GDM1 (cell line): ENCODE data around the gene SLC25A12.
"Not testable (repeated sequence)": the region's sequence is repeated elsewhere in the genome, so short reads cannot be mapped to it uniquely, and the experiment has no call there.

ENCODE experiments used
- DNase-seq: peaks from one replicate; lab custom pipeline; 2025; lab: John Stamatoyannopoulos, UW

SLC25A12 gene

GRCh38 chr2:171791361-171791760, 102.7 kb downstream of the SLC25A12 start:
- no peak for DNase-seq

GRCh38 chr2:171789956-171790355, 104.1 kb downstream of the SLC25A12 start:
- DNase-seq, result no peak

- DNase-seq, result no peak
These were observed 105.6 kb downstream of the SLC25A12 start for GRCh38 chr2:171788316-171788993.

DNA sequence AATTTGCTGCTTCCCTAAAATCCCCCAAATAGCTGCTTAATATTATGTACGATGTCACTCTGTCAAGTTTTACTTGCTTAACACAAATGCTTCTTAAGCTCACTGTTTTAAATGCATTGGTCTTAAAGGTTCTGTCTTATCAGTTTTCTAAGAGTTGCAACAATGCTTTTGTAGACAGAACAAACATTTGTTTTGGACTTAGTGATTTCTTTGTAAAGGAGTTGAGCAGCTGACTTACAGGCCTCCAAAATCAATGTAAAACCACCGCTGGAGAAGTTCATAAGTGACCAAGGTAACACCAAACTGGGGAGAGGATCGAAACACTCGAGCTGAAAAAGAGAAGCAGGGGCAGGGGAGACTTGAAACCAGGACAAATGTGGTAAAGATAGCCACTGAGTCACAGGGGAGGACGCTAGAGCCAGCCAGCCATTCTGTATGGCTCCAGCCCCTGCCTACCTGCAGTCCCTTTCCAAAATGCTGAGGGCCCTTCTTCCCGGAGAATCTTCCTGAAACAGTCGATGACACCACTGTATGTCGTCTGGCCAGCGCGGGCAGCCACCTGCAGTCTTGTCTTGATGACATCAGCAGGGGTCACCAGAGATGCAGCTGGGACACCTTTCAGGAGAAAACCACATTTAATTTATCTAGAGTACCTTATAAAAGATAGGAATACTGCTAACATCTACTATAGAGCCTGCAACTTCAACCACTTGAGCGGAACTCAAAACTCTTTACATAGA, 106.5 kb downstream of the SLC25A12 start:
- no peak for DNase-seq

DNA sequence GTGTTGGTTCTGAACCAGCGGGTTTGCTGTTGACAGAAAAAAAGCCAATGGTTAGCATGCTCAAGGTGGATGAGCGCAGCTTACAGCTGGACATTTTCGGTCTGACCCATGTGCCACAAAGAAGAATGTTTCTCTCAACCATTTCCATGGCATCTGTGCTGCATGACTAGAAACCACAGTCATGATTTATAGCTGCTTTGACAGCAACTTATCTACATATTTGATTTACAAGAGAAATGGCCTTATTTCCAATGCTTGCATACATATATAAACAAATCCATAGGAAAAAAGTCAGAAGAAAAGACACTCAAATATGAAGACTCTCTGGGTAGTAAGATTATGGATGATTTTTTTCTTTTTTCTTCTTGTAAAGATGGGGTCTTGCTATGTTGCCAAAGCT, 108.6 kb downstream of the SLC25A12 start:
- no peak for DNase-seq

- DNase-seq, result no peak
These were observed 115.5 kb downstream of the SLC25A12 start for GRCh38 chr2:171778515-171778914.

DNA sequence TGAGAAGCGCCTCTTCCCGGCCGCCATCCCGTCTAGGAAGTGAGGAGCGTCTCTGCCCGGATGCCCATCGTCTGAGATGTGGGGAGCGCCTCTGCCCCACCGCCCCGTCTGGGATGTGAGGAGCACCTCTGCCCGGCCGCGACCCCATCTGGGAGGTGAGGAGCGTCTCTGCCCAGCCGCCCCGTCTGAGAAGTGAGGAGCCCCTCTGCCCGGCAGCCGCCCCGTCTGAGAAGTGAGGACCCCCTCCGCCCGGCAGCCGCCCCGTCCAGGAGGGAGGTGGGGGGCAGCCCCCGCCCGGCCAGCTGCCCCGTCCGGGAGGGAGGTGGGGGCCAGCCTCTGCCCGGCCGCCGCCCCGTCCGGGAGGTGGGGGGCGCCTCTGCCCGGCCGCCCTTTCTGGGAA, 119.5 kb downstream of the SLC25A12 start:
- DNase-seq, result not testable (repeated sequence)

DNA sequence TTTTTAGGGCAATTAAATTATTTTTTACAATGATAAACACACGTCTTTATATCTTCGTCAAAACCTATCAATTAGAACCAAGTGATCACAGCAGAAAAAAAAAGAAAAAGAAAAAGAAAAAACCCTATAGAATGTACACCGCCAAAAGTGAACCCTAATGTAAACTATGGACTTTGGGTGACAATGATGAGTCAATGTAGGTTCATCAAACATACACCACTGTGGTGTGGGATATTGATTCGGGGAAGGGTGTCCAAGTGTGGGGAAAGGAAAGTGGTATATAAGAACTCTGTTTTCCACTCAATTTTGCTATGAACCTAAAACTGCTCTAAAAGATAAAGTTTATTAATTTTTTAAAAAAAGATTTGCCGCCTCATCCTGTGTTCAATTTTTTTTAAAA, 121.7 kb downstream of the SLC25A12 start:
- no peak for DNase-seq

GRCh38 chr2:171771463-171771862, 122.6 kb downstream of the SLC25A12 start:
- no peak for DNase-seq

DNA sequence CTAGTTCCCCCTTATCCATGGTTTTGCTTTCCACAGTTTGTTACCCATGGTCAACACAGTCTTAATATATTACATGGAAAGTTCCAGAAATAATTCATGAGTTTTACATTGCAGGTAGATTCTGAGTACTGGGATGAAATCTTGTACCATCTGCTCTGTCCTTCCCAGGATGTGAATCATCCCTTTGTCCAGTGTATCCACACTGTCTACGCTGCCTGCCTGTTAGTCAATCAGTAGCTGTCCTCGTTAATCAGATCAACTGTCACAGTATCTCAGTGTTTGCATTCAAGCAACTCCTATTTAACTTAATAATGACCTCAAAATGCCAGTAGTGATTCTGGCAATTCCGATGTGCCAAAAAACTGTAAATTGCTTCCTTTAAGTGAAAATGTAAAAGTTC, 130.4 kb downstream of the SLC25A12 start:
- no peak for DNase-seq

- DNase-seq, result no peak
These were observed 131.0 kb downstream of the SLC25A12 start for GRCh38 chr2:171762879-171763573.

DNA sequence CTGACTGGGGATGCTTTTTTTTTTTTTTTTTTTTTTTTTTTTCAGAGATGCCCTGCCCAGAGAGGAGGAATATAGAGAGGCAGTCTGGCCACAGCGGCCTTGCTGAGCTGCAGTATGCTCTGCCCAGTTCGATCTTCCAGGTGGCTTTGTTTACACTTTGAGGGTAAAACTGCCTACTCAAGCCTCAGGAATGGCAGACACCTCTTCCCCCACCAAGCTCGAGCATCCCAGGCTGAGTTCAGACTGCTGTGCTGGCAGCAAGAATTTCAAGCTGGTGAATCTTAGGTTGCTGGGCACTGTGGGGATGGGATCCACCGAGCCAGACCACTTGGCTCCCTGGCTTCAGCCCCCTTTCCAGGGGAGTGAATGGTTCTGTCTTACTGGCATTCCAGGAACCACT, 132.9 kb downstream of the SLC25A12 start:
- DNase-seq, result not testable (repeated sequence)

DNA sequence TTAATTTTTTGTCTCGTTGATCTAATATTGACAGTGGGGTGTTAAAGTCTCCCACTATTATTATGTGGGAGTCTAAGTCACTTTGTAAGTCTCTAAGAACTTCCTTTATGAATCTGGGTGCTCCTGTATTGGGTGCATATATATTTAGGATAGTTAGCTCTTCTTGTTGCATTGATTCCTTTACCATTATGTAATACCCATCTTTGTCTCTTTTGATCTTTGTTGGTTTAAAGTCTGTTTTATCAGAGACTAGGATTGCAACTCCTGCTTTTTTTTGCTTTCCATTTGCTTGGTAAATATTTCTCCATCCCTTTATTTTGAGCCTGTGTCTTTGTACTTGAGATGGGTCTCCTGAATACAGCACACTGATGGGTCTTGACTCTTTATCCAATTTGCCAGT, 135.3 kb downstream of the SLC25A12 start:
- DNase-seq, result not testable (repeated sequence)

- no peak for DNase-seq
These were observed 139.6 kb downstream of the SLC25A12 start for GRCh38 chr2:171754254-171754939.

- DNase-seq, result no peak
These were observed 146.7 kb downstream of the SLC25A12 start for GRCh38 chr2:171747371-171747770.

DNA sequence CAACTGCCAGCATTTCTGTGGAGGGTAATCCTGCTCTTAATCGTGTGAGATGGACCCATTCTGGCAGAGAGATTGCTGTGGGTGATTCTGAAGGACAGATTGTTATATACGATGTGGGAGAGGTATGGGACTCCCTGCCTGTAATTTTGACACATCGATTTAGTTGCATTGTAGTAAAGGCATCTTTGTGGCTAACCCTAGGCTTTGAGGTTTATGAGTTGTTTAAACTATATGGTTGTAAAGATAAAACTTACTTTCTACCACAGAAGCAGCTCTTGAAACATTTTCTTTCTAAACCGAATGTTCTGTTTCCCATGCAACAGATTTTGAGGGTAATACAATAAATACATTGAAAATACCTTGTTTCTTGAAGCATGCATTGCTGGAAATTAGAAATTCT, 148.2 kb downstream of the SLC25A12 start:
- DNase-seq, result no peak

- DNase-seq, result no peak
These were observed 148.9 kb downstream of the SLC25A12 start for GRCh38 chr2:171745141-171745540.

DNA sequence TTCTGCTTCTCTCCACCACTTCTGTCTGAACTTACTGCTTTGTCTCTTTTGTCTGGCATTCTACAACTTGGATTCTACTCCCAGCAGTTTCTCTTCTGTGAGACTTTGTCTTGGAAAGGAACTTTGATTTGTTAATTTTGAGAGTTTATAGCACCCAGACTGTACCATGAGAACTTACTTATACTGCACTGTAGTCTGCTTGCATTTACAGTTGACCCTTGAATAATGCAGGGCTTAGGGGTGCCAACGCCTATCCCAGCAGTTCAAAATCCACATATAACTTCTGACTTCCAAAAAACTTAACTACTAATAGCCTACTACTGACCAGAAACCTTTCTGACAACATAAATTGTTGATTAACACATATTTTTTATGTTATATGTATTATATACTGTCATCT, 151.3 kb downstream of the SLC25A12 start:
- DNase-seq, result no peak

- no peak for DNase-seq
These were observed 152.9 kb downstream of the SLC25A12 start for GRCh38 chr2:171741189-171741588.

DNA sequence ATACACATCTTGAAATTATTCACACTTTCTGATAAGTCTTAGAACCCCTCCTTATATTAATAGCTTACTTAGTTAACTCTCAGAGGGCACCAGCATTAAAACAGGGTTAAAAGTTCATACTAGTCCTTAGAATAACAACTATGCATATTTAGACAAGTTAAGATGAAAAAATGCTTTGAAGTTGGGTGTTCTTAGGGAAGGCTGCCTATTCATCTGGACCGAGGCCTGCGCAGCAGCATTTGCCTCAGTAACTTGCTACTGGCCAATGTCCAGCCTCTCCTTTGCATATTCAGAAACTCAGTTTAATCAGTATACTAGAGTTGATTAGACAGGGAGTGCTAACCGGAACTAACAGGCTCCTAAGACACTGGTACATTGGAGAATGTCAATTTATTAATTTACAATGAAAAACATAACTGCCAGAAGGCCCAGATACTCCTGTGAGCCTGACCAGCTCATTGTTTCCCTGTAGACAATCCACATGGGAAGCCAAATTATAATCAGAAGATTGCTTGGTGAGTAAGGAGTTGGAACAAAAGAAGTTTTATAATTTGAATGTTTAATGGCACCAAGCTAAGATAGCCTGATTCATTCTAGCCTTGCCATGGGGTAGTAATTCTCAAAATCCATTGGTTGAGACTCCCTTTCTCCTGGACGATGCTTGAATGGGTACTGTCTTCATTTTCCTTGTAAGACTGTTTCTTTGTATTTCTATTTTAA, 157.9 kb downstream of the SLC25A12 start:
- DNase-seq, result no peak
